Activated CD8-positive, alpha-beta T cell treated with anti-CD3 and anti-CD28 coated beads, Interleukin-2, amount 10 ng/mL, durations not matched to agents 7 days and 5 days (primary cell): ENCODE results near the gene PNKP. TPM values are rescaled to one million over a fixed set of nuclear protein-coding genes. Genes with fewer than 3 reads are reported as not detected.
A peak's percentile ranks its signal among the peaks of the same experiment; 100 is the strongest.

Source experiments
- ATAC-seq: fragments of 150-1000 bp; cut with Tn5 transposase; one replicate; pipeline ENCODE4 v1.10.0; 2021; ENCODE audit warnings: moderate library complexity
- CTCF ChIA-PET: fragments of 350-600 bp; sonication (Branson Sonifier 250); formaldehyde crosslinking; loops from one replicate; lab custom pipeline; 2021; ENCODE audit warnings: antibody characterized with exemption; lab: Charles Lee
- POLR2A ChIA-PET: fragments of 350-600 bp; sonication (Branson Sonifier 250); formaldehyde crosslinking; loops from one replicate; lab custom pipeline; 2021; ENCODE audit warnings: antibody characterized with exemption; lab: Charles Lee
- DNase-seq: peaks from one replicate; pipeline ENCODE4 v3.0.0-alpha.2; 2020
- H3K27ac Mint-ChIP-seq: one replicate; pipeline ENCODE4 v1.8.0; 2021; ENCODE audit warnings: mild to moderate bottlenecking, mixed read lengths
- H3K27me3 Mint-ChIP-seq: one replicate; pipeline ENCODE4 v1.8.0; 2021; ENCODE audit warnings: low read depth, mixed read lengths
- H3K36me3 Mint-ChIP-seq: one replicate; pipeline ENCODE4 v1.8.0; 2021; ENCODE audit warnings: low read depth, mixed read lengths
- H3K4me1 Mint-ChIP-seq: one replicate; pipeline ENCODE4 v1.8.0; 2021; ENCODE audit warnings: low read depth, mixed read lengths
- H3K4me3 Mint-ChIP-seq: one replicate; pipeline ENCODE4 v1.8.0; 2021; ENCODE audit warnings: mild to moderate bottlenecking, mixed read lengths
- H3K9me3 Mint-ChIP-seq: one replicate; pipeline ENCODE4 v1.8.0; 2022; ENCODE audit warnings: mixed read lengths; ENCODE audit not compliant: insufficient read depth
- total RNA-seq, 2 experiments: library from RNA; stranded (reverse); gene quantifications; one replicate each; pipeline ENCODE4 v1.2.3, GENCODE V29; 2021

Gene PNKP
- total RNA-seq, 2 experiments from 2014 or later = 113 to 120 TPM

DNA sequence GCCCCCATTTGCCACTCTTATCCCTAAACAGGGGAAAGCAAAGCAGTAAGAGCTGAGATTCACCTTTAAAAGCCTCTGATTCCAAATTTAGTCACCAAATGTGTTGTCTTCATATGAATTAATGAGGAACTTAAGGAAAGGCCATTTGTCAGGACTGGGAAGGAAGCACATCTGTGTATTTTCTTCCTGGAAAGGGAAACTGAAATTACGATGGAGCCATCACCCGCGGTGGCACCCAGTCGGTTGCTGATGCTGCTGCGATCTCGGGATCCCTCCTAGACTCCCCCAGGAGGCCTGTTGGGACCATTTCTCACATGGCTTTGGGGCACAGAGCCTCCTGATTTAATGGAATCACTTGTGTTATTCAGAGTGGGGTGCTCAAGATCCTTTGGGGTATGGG lies 36.8 kb upstream of the PNKP start:
- H3K9me3 Mint-ChIP-seq = no peaks in the 10 kb centered on the region
- ATAC-seq = no peak
- CTCF ChIA-PET = interaction anchor here (1.5 kb wide), 1 partner anchor 14 kb away, joined by 3 read pairs; no protein-coding TSS in a partner anchor
- POLR2A ChIA-PET = no interaction called here
- no peak overlapping the region for H3K4me3 Mint-ChIP-seq
- H3K27me3 Mint-ChIP-seq = no peaks in the 10 kb centered on the region
- H3K36me3 Mint-ChIP-seq = peaks cover 32% of the 10 kb centered on the region
- H3K4me1 Mint-ChIP-seq = peaks cover 11% of the 10 kb centered on the region
- H3K27ac Mint-ChIP-seq = no peak overlapping the region
- no peak for DNase-seq

DNA sequence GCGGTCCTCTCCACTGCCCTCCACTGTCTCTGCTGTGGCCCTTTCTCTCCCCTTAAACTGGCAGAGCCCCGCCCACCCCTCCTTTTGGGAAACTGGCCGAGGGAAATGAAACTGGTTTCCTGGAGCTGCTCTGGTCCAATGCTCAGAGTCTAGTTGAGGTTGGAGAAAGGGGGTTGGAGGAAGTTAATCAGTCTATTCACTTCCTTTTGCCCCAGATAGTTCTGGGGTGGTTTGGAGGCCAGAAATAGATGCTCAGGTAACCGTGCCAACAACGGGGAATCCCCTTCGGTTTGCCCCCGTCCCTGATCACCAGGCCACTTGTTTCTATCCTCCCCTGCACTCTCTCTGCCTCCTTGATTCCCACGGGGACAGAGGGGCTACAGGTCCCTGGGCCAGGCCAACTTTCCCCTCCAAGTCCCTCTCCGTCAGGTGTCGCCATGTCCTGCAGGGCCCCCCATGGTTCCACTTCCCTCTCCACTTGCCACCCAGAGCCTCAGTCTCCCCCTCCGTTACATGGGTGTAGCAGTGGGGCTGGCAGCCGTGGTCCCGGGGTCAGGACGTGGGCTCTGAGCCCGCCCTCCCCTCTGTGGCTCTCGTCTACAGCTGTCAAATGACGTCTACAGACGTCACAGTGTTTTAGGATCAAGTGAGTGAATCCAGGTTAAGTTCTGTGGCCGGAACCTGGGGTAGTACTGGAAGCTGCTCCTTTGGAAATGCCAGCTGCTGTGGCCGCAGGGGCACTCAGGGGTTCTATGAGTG lies 29.7 kb upstream of the PNKP start, which contains the start of gene IL4I1:
Gene IL4I1 (minus strand): TSS at position 25 of the 759 bp plus-strand sequence. CDS start 727 bp downstream, outside the sequence.
- Mint-ChIP-seq H3K9me3 (no peaks in the 10 kb centered on the region), H3K4me1 (peaks cover 37% of the 10 kb centered on the region), H3K36me3 (no peaks in the 10 kb centered on the region), H3K27me3 (no peaks in the 10 kb centered on the region), H3K4me3 (peak within 1 kb of the TSS; percentile 53), H3K27ac (peak within 1 kb of the TSS; percentile 87)
- ChIA-PET POLR2A (interaction anchor here (0.5 to 3.8 kb wide), 6 partner anchors 11 to 36 kb away, joined by 3 to 27 read pairs (median 4); partner anchors contain the start of genes ATF5 and NUP62), CTCF (interaction anchor here (0.6 to 1.3 kb wide), 2 partner anchors 31 to 214 kb away, joined by 3 to 4 read pairs; no protein-coding TSS in a partner anchor)
- ATAC-seq (peak; percentile 73), DNase-seq (peak; percentile 72)

GRCh38 chr19:49895566-49896297 lies 28.4 kb upstream of the PNKP start:
- Mint-ChIP-seq H3K36me3 (no peaks in the 10 kb centered on the region), H3K27me3 (no peaks in the 10 kb centered on the region), H3K4me1 (peaks cover 44% of the 10 kb centered on the region), H3K27ac (peak overlapping the region; percentile 87), H3K4me3 (peak overlapping the region; percentile 18), H3K9me3 (no peaks in the 10 kb centered on the region)
- DNase-seq = no peak
- CTCF ChIA-PET = no interaction called here
- POLR2A ChIA-PET = interaction anchor here (0.7 to 3.8 kb wide), 3 partner anchors 19 to 220 kb away, joined by 3 to 27 read pairs (median 7); partner anchors contain the start of genes AKT1S1, ATF5, NUP62 and TBC1D17
- no peak for ATAC-seq

- DNase-seq (no peak), ATAC-seq (no peak)
Observed at GRCh38 chr19:49894879-49895565, 27.6 kb upstream of the PNKP start.

DNA sequence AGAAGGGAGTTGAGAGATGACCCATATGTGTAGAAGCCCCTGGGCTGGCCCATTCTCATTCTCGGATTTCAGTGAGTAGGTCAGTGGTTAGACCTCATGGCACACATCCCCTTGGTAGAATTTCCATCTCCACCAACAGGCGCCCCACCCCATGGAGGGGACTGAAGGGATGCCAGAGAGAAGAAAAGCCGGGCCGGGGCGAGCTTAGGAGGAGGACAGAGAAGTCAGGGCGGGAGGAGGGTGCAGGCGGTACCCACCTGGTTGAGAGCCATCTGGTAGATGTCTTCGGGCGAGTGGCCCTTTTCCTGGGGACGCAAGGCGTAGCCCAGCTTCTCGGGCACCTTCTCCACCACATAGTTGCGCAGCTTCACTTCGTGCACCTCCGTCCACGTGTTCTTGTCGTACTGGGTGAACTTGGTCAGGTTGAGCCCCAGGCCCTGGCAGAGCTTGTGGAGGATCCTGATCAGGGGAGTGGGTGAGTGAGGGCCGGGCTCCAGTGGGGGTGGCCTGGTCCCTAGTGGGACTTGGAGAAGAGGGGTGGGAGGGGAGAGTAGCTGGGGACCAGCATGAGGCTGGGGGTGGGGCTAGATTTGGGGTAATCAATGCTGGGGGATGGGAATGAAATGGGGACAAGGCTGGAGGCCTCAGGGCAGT lies 26.8 kb upstream of the PNKP start:
- no peak overlapping the region for H3K4me3 Mint-ChIP-seq
- H3K9me3 Mint-ChIP-seq = no peaks in the 10 kb centered on the region
- H3K36me3 Mint-ChIP-seq = peaks cover 2% of the 10 kb centered on the region
- H3K27me3 Mint-ChIP-seq = no peaks in the 10 kb centered on the region
- H3K4me1 Mint-ChIP-seq = peaks cover 51% of the 10 kb centered on the region
- ATAC-seq (no peak), DNase-seq (no peak)
- ChIA-PET POLR2A (interaction anchor here (2.9 kb wide), 1 partner anchor 17 kb away, joined by 7 read pairs; the partner anchor contains the start of genes AKT1S1 and TBC1D17), CTCF (interaction anchor here (1.3 kb wide), 1 partner anchor 25 kb away, joined by 3 read pairs; no protein-coding TSS in a partner anchor)
- H3K27ac Mint-ChIP-seq = no peak overlapping the region

More at GRCh38 chr19:49894879-49895565, 27.6 kb upstream of the PNKP start:
- Mint-ChIP-seq H3K4me1 (peaks cover 48% of the 10 kb centered on the region), H3K36me3 (no peaks in the 10 kb centered on the region), H3K27me3 (no peaks in the 10 kb centered on the region), H3K4me3 (peak overlapping the region; percentile 18), H3K27ac (peak overlapping the region; percentile 39), H3K9me3 (no peaks in the 10 kb centered on the region)
- POLR2A ChIA-PET = interaction anchor here (2.9 to 3.8 kb wide), 2 partner anchors 18 to 34 kb away, joined by 7 to 27 read pairs; partner anchors contain the start of genes AKT1S1, ATF5, NUP62 and TBC1D17
- CTCF ChIA-PET = interaction anchor here (1.3 kb wide), 1 partner anchor 26 kb away, joined by 3 read pairs; no protein-coding TSS in a partner anchor

GRCh38 chr19:49892716-49893115 lies 25.3 kb upstream of the PNKP start:
- H3K27ac Mint-ChIP-seq = peak overlapping the region; percentile 46
- no peaks in the 10 kb centered on the region for H3K27me3 Mint-ChIP-seq
- ChIA-PET POLR2A (no interaction called here), CTCF (no interaction called here)
- peaks cover 2% of the 10 kb centered on the region for H3K36me3 Mint-ChIP-seq
- H3K9me3 Mint-ChIP-seq = no peaks in the 10 kb centered on the region
- no peak for DNase-seq
- H3K4me1 Mint-ChIP-seq = peaks cover 48% of the 10 kb centered on the region
- H3K4me3 Mint-ChIP-seq = no peak overlapping the region
- no peak for ATAC-seq

GRCh38 chr19:49891393-49891792 lies 24.0 kb upstream of the PNKP start:
- H3K9me3 Mint-ChIP-seq = no peaks in the 10 kb centered on the region
- H3K27me3 Mint-ChIP-seq = no peaks in the 10 kb centered on the region
- ChIA-PET POLR2A (no interaction called here), CTCF (interaction anchor here (1.6 to 1.8 kb wide), 2 partner anchors 11 to 15 kb away, joined by 4 read pairs; no protein-coding TSS in a partner anchor)
- no peak overlapping the region for H3K27ac Mint-ChIP-seq
- peaks cover 2% of the 10 kb centered on the region for H3K36me3 Mint-ChIP-seq
- no peak for ATAC-seq
- peaks cover 34% of the 10 kb centered on the region for H3K4me1 Mint-ChIP-seq
- H3K4me3 Mint-ChIP-seq = no peak overlapping the region
- no peak for DNase-seq

GRCh38 chr19:49890349-49891311 lies 23.3 kb upstream of the PNKP start:
- peak; percentile 83 for ATAC-seq
- H3K27ac Mint-ChIP-seq = peak overlapping the region; percentile 74
- H3K4me3 Mint-ChIP-seq = peak overlapping the region; percentile 68
- peaks cover 27% of the 10 kb centered on the region for H3K4me1 Mint-ChIP-seq
- H3K27me3 Mint-ChIP-seq = no peaks in the 10 kb centered on the region
- CTCF ChIA-PET = interaction anchor here (0.9 to 1.8 kb wide), 6 partner anchors 10 to 40 kb away, joined by 3 to 4 read pairs (median 4); partner anchors contain the start of gene ATF5
- peaks cover 4% of the 10 kb centered on the region for H3K36me3 Mint-ChIP-seq
- H3K9me3 Mint-ChIP-seq = no peaks in the 10 kb centered on the region
- DNase-seq = peak; percentile 66
- POLR2A ChIA-PET = interaction anchor here (1.0 kb wide), 1 partner anchor 39 kb away, joined by 3 read pairs; the partner anchor contains the start of gene NUP62

DNA sequence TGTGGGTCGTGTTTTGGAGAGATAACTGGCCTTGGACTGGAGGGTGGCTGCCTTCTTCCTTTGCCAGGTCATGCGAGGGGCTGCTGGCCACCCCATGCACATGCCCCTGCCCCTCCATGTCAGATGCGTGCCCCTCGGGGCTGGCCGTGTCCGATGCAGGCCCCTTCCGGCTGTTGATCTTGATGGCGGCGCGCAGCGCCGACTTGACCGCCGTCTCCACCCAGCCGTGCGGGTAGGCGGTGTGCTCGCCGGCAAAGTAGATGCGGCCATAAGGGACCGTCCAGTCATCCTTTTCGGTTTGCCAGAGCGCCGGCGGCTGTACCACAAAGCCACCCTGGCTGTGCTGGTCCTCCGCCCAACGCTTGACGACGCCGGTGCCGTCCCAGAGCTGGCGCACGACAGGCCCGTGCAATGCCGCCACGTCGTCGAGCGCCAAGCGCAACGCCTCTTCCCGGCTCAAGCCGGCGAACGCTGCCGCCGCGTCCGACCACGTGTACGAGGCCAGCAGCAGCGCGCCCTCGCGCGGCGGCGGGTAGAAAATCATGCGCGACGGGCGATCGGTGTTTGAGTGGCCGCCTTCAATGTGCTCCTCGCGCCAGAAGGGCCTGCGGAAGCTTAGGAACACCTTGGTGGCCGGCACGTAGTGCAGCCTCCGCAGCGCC lies 22.4 kb upstream of the PNKP start:
- H3K27ac Mint-ChIP-seq = peak overlapping the region; percentile 74
- DNase-seq = peak; percentile 80
- peaks cover 20% of the 10 kb centered on the region for H3K4me1 Mint-ChIP-seq
- H3K9me3 Mint-ChIP-seq = no peaks in the 10 kb centered on the region
- H3K27me3 Mint-ChIP-seq = no peaks in the 10 kb centered on the region
- POLR2A ChIA-PET = interaction anchor here (1.0 kb wide), 1 partner anchor 40 kb away, joined by 3 read pairs; the partner anchor contains the start of gene NUP62
- H3K4me3 Mint-ChIP-seq = peak overlapping the region; percentile 68
- ATAC-seq = peak; percentile 76
- H3K36me3 Mint-ChIP-seq = peaks cover 6% of the 10 kb centered on the region
- CTCF ChIA-PET = interaction anchor here (0.9 to 1.8 kb wide), 6 partner anchors 9 to 39 kb away, joined by 3 to 4 read pairs (median 4); partner anchors contain the start of gene ATF5
